Endothelial cell of umbilical vein (primary cell): ENCODE data around the gene ZNF497. TPM values are rescaled to one million over a fixed set of nuclear protein-coding genes. Genes with fewer than 3 reads are reported as not detected.

Experiments used
- BruUV-seq: library from RNA; stranded (reverse); fragments of 400-500 nt; replicated peaks from 2 replicates; lab custom pipeline; 2021; lab: Mats Ljungman, UMichigan
- CTCF ChIA-PET: fragments of 300-600, 350-600 bp; sonication (Branson Sonifier 250); formaldehyde crosslinking; loops from one replicate; lab custom pipeline; 2021; ENCODE audit warnings: antibody characterized with exemption, inconsistent platforms; lab: Charles Lee
- POLR2A ChIA-PET: fragments of 300-600, 350-600 bp; sonication (Branson Sonifier 250); formaldehyde crosslinking; loops from one replicate; lab custom pipeline; 2021; ENCODE audit warnings: antibody characterized with exemption, inconsistent platforms; lab: Charles Lee
- DNase-seq: peaks from one replicate; pipeline ENCODE4 v3.0.0-alpha.2; 2011; ENCODE audit warnings: low read depth, low spot score
- FAIRE-seq: peaks from 2 replicates; lab custom pipeline; 2011; peaks lifted over from hg19 to GRCh38; lab: Jason Lieb, UNC
- H2AFZ ChIP-seq: 2 replicates; pipeline ENCODE4 v1.6.0; 2012; ENCODE audit warnings: low read depth, low read length, control low read depth, inconsistent platforms
- H3K27ac ChIP-seq: 2 replicates; pipeline ENCODE4 v1.5.1; 2011; ENCODE audit warnings: low read depth, mild to moderate bottlenecking, control low read depth, low read length, moderate library complexity; ENCODE audit not compliant: insufficient read depth
- H3K27me3 ChIP-seq, 2 experiments: 2 replicates each; pipeline versions ENCODE4 v1.6.0 to v1.6.1; 2011; ENCODE audit warnings: low read length in 2 of 2, mixed read lengths in 1 of 2; ENCODE audit not compliant: control insufficient read depth in 2 of 2, insufficient read depth in 2 of 2
- H3K36me3 ChIP-seq, 2 experiments: 2 replicates in 1 of 2; 3 replicates in 1 of 2; pipeline ENCODE4 v1.5.1; 2011; ENCODE audit warnings: low read length in 2 of 2, mild to moderate bottlenecking in 1 of 2, moderate library complexity in 1 of 2; ENCODE audit not compliant: control insufficient read depth in 2 of 2, insufficient read depth in 2 of 2; ENCODE audit errors: extremely low read depth in 1 of 2
- H3K4me1 ChIP-seq: 3 replicates; pipeline ENCODE4 v1.5.1; 2011; ENCODE audit warnings: mild to moderate bottlenecking, low read length; ENCODE audit not compliant: control insufficient read depth, insufficient read depth; ENCODE audit errors: extremely low read depth
- H3K4me2 ChIP-seq: 2 replicates; pipeline ENCODE4 v1.6.1; 2011; ENCODE audit warnings: low read length, control low read depth, mixed read lengths; ENCODE audit not compliant: insufficient read depth
- H3K4me3 ChIP-seq, 3 experiments: fragments of 200-600 bp in 1 of 3; sonication (generic), shearing (Covaris generic) in 1 of 3; replicated peaks in 1 of 3; 2 replicates each; pipeline ENCODE4 v1.5.1; 2011 to 2016; ENCODE audit warnings: control low read depth in 3 of 3, low read length in 3 of 3, mild to moderate bottlenecking in 2 of 3, inconsistent platforms in 1 of 3, low read depth in 1 of 3, moderate library complexity in 1 of 3; ENCODE audit not compliant: insufficient read depth in 1 of 3
- H3K79me2 ChIP-seq: 2 replicates; pipeline ENCODE4 v1.6.0; 2012; ENCODE audit warnings: low read length, inconsistent platforms; ENCODE audit not compliant: control insufficient read depth, insufficient read depth
- H3K9ac ChIP-seq: replicated peaks from 2 replicates; pipeline ENCODE3; 2011; ENCODE audit warnings: low read length, control low read depth; ENCODE audit not compliant: insufficient read depth; ENCODE audit errors: extremely low read depth
- H3K9me1 ChIP-seq: replicated peaks from 3 replicates; pipeline ENCODE4 v1.6.0; 2011; ENCODE audit warnings: mild to moderate bottlenecking, low read length; ENCODE audit not compliant: control insufficient read depth, insufficient read depth; ENCODE audit errors: extremely low read depth
- H3K9me3 ChIP-seq: replicated peaks from 2 replicates; pipeline ENCODE4 v1.5.1; 2012; ENCODE audit warnings: low read length, inconsistent platforms; ENCODE audit not compliant: control insufficient read depth, insufficient read depth
- H4K20me1 ChIP-seq: replicated peaks from 2 replicates; pipeline ENCODE3; 2011; ENCODE audit warnings: mild to moderate bottlenecking, low read length; ENCODE audit not compliant: control insufficient read depth, insufficient read depth; ENCODE audit errors: extremely low read depth
- CTCF ChIP-seq, 2 donors: IDR thresholded peaks; 1 replicate in 1 of 2; 2 replicates in 1 of 2; pipeline ENCODE4 v1.5.1; 2011; ENCODE audit warnings: low read length in 2 of 2, mild to moderate bottlenecking in 2 of 2, moderate library complexity in 2 of 2, control low read depth in 1 of 2, inconsistent platforms in 1 of 2, low read depth in 1 of 2; ENCODE audit not compliant: insufficient read depth in 1 of 2; ENCODE audit errors: extremely low read depth in 1 of 2
- MAX ChIP-seq: IDR thresholded peaks from 2 replicates; pipeline ENCODE4 v1.6.1; 2011; ENCODE audit not compliant: insufficient read depth, insufficient read length
- POLR2A ChIP-seq: IDR thresholded peaks from 2 replicates; pipeline ENCODE4 v1.6.1; 2012; ENCODE audit warnings: low read depth, mild to moderate bottlenecking, control low read depth, low read length
- dilution Hi-C: fragments of 300-500 bp; cut with MboI; formaldehyde crosslinking; loops from one replicate; pipeline ENCODE4 v1.15.0; 2019; ENCODE audit warnings: low sequenced_read_pairs; ENCODE audit not compliant: extremely low pct_ligation_motif_present
- intact Hi-C: fragments of 100-400 bp; cut with micrococcal nuclease; formaldehyde crosslinking; loops from one replicate; pipeline ENCODE4 v1.10.0; 2022
- polyA plus RNA-seq, 4 experiments: library from polyadenylated mRNA; depleted of rRNA in 3 of 4; stranded (reverse) in 3 of 4; unstranded in 1 of 4; fragments of >200 nt; gene quantifications; 2 replicates each; pipeline versions ENCODE4 v1.2.1 to v1.2.3, GENCODE V29; 2011 to 2012; ENCODE audit warnings: missing spikeins in 1 of 4
- total RNA-seq: library from RNA; stranded (reverse); gene quantifications from 2 replicates; pipeline ENCODE4 v1.2.3, GENCODE V29; 2021

The ZNF497 gene
- total and polyA plus RNA-seq, 2 donors (not counting 3 experiments of a cell fraction or from before 2014, with no cell fraction given), result 0.40 to 1.3 TPM

DNA sequence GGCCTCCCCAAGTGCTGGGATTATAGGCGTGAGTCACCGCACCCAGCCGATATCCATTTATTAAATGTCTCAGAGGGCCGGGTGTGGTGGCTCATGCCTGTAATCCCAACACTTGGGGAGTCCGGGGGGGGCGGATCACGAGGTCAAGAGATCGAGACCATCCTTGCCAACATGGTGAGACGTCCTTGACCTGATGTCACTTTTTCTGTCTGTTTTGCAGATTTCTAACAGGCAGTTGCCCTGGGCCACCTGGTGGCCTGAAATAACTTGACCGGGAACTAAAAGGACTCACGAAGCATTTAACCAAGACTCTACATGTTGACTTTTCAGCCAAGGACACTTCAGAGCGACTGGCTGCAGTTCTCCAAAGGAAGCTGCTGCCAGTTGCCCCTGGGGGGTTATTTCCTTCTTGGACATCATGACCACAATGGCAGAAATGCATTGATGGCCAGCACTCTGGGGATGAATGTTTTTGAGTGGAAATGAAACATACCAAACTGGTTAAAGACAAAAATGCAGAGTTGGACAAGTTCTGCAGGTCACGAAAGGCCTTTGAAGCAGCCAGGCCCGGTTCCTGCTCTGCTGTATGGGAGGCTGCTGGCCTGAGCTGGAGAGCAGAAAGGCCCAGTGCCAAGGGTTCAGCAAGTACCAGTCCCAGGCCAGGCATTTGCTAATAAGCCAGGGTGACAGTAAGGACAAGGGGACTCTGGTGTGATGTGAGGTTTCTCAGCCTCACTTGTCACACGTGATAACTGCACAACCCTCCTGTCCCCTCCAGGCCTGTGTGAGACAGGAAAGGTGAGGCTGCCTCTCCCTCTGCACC lies 10.0 kb upstream of the ZNF497 start:
- Histone ChIP-seq H3K27me3 (peaks cover 6 to 19% of the 10 kb centered on the region in 2 experiments), H3K9ac (no peak overlapping the region), H4K20me1 (no peaks in the 10 kb centered on the region), H3K27ac (no peak overlapping the region), H3K4me3 (no peak overlapping the region), H3K4me1 (no peaks in the 10 kb centered on the region), H3K79me2 (no peaks in the 10 kb centered on the region), H2AFZ (no peak overlapping the region), H3K4me2 (no peak overlapping the region), H3K36me3 (no peaks in the 10 kb centered on the region), H3K9me1 (no peaks in the 10 kb centered on the region), H3K9me3 (no peaks in the 10 kb centered on the region)
- ChIA-PET CTCF (interaction anchor here (1.4 to 1.5 kb wide), 2 partner anchors 8 to 17 kb away, joined by 3 to 4 read pairs; no protein-coding TSS in a partner anchor), POLR2A (no interaction called here)
- DNase-seq (no peak), FAIRE-seq (no peak)
- dilution Hi-C loops, result no loop called here
- intact Hi-C loops, result no loop called here
- no TSS peak for BruUV-seq
- no peak for TF ChIP-seq POLR2A
- no peak for TF ChIP-seq MAX
- TF ChIP-seq CTCF (IDR thresholded peaks at IDR 0.05; ENCODE audit: extremely low read depth in 1 of 2, insufficient read depth in 1 of 2, low read depth in 1 of 2, low read length in 2 of 2), result peak in 1 of 2 donors; percentile 8
